KMS-11 (cell line): Measurements from ENCODE around the gene CCDC158.

Experiments used
- H2AFZ ChIP-seq: fragments of 200-600 bp; sonication (generic); 2 replicates; pipeline ENCODE4 v1.6.1; 2016; ENCODE audit warnings: antibody characterized with exemption, mixed run types, low read depth
- H3K27ac ChIP-seq: fragments of 200-600 bp; sonication (generic); 2 replicates; pipeline ENCODE4 v1.6.1; 2016; ENCODE audit warnings: mild to moderate bottlenecking, mixed run types
- H3K27me3 ChIP-seq: fragments of 200-600 bp; sonication (generic); 2 replicates; pipeline ENCODE4 v1.6.1; 2017; ENCODE audit warnings: mild to moderate bottlenecking, low read depth, mixed run types, moderate library complexity; ENCODE audit not compliant: insufficient read depth
- H3K36me3 ChIP-seq: fragments of 200-600 bp; sonication (generic); 2 replicates; pipeline ENCODE4 v1.6.1; 2017; ENCODE audit warnings: mild to moderate bottlenecking, mixed run types; ENCODE audit not compliant: insufficient read depth
- H3K4me1 ChIP-seq: fragments of 200-600 bp; sonication (generic); 2 replicates; pipeline ENCODE4 v1.6.1; 2016; ENCODE audit warnings: mild to moderate bottlenecking, low read depth, mixed run types; ENCODE audit not compliant: poor library complexity, severe bottlenecking
- H3K4me2 ChIP-seq: fragments of 200-600 bp; sonication (generic); 2 replicates; pipeline ENCODE4 v1.7.0; 2016; ENCODE audit warnings: mild to moderate bottlenecking, mixed run types
- H3K4me3 ChIP-seq: fragments of 200-600 bp; sonication (generic); IDR thresholded peaks from 2 replicates; pipeline ENCODE4 v1.6.1; 2017; ENCODE audit warnings: low read depth, low read length, mixed read lengths; ENCODE audit not compliant: insufficient read depth
- H3K79me2 ChIP-seq: fragments of 200-600 bp; sonication (generic); 2 replicates; pipeline ENCODE4 v1.6.1; 2016; ENCODE audit warnings: low read depth, mixed run types; ENCODE audit not compliant: insufficient read depth
- H3K9ac ChIP-seq: fragments of 200-600 bp; sonication (generic); 2 replicates; pipeline ENCODE4 v1.6.1; 2016; ENCODE audit warnings: mild to moderate bottlenecking, mixed run types
- H4K20me1 ChIP-seq: fragments of 200-600 bp; sonication (generic); 2 replicates; pipeline ENCODE4 v1.6.1; 2016; ENCODE audit warnings: mild to moderate bottlenecking, mixed run types; ENCODE audit not compliant: insufficient read depth
- TF ChIP-seq, protein P1 (sequence below): fragments of 200-600 bp; sonication (generic); conservative IDR thresholded peaks from 2 replicates; pipeline ENCODE4 v1.6.1; 2017; ENCODE audit warnings: low read depth, mild to moderate bottlenecking, antibody characterized with exemption, low read length, moderate library complexity, mixed read lengths

Gene CCDC158

DNA sequence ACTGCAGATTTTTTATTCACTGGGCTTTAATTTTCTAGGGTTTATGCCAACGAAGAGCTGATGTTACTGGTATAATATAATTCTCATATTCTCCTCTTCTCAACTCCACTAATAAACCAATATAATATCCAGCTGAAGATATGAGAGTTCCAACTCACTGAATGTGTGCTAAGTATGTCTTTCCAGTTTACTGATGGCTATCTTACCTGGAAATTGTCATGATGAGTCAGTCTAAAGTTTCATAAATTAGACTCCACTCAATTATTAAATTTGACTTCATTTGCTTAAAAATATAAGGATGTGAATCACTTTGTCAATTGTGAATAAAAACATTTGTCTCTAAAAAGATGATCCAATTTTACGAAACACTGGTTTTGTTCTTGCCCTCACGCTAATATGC, 86.1 kb downstream of the CCDC158 start:
- no peaks in the 10 kb centered on the region for H4K20me1 ChIP-seq
- no peak overlapping the region for H3K4me2 ChIP-seq
- no peak overlapping the region for H2AFZ ChIP-seq
- no peaks in the 10 kb centered on the region for H3K79me2 ChIP-seq
- H3K27me3 ChIP-seq, result no peaks in the 10 kb centered on the region
- no peaks in the 10 kb centered on the region for H3K4me1 ChIP-seq
- H3K4me3 ChIP-seq, result no peak overlapping the region
- H3K36me3 ChIP-seq, result no peaks in the 10 kb centered on the region
- TF ChIP-seq, protein P1, sequence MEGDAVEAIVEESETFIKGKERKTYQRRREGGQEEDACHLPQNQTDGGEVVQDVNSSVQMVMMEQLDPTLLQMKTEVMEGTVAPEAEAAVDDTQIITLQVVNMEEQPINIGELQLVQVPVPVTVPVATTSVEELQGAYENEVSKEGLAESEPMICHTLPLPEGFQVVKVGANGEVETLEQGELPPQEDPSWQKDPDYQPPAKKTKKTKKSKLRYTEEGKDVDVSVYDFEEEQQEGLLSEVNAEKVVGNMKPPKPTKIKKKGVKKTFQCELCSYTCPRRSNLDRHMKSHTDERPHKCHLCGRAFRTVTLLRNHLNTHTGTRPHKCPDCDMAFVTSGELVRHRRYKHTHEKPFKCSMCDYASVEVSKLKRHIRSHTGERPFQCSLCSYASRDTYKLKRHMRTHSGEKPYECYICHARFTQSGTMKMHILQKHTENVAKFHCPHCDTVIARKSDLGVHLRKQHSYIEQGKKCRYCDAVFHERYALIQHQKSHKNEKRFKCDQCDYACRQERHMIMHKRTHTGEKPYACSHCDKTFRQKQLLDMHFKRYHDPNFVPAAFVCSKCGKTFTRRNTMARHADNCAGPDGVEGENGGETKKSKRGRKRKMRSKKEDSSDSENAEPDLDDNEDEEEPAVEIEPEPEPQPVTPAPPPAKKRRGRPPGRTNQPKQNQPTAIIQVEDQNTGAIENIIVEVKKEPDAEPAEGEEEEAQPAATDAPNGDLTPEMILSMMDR, result no peak
- H3K9ac ChIP-seq, result no peak overlapping the region
- no peak overlapping the region for H3K27ac ChIP-seq

DNA sequence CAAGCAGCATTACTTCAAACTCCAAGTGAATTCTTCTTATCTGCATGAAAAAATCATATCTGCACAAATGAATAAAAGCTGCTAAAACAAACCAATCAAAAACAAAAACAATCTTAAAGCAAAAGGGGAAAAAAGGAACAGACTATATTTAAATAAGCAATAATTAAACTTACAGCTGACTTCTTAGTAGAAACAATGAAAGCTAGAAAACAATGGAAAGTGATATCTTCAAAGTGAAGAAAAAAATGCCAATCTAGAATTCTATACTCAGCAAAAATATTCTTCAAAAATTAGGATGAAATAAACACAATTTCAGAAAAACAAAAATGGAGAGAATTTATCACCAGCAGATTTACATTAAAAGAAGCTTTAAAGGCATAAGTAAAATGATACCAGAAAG, 94.4 kb downstream of the CCDC158 start:
- Histone ChIP-seq H3K27me3 (no peaks in the 10 kb centered on the region), H3K4me1 (no peaks in the 10 kb centered on the region), H2AFZ (no peak overlapping the region), H3K9ac (no peak overlapping the region), H3K36me3 (no peaks in the 10 kb centered on the region), H3K27ac (no peak overlapping the region), H3K4me2 (no peak overlapping the region), H3K79me2 (no peaks in the 10 kb centered on the region), H3K4me3 (no peak overlapping the region), H4K20me1 (no peaks in the 10 kb centered on the region)
- TF ChIP-seq, protein P1, result no peak

DNA sequence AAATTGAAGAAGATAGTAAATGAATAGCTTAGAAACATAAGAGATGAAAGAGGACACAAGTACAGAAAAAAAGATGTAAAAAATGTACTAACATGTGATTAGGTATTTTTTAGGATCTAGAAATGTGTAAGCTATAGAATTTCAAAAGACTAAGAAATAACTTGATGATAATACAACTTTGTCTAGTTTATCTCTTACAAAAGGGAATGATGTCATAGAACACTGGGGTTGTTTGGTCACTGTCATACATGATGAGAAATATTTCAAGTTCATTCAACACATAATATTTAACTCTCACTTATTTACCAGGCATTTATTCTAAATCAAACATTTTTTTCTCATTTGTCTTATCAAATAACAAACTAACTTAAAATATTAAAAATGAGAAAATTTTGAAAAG, 95.9 kb downstream of the CCDC158 start:
- no peak overlapping the region for H2AFZ ChIP-seq
- TF ChIP-seq, protein P1, result no peak
- H3K4me1 ChIP-seq, result no peaks in the 10 kb centered on the region
- no peaks in the 10 kb centered on the region for H3K36me3 ChIP-seq
- H4K20me1 ChIP-seq, result no peaks in the 10 kb centered on the region
- no peaks in the 10 kb centered on the region for H3K79me2 ChIP-seq
- no peak overlapping the region for H3K4me2 ChIP-seq
- no peak overlapping the region for H3K27ac ChIP-seq
- no peak overlapping the region for H3K4me3 ChIP-seq
- no peak overlapping the region for H3K9ac ChIP-seq
- H3K27me3 ChIP-seq, result no peaks in the 10 kb centered on the region

DNA sequence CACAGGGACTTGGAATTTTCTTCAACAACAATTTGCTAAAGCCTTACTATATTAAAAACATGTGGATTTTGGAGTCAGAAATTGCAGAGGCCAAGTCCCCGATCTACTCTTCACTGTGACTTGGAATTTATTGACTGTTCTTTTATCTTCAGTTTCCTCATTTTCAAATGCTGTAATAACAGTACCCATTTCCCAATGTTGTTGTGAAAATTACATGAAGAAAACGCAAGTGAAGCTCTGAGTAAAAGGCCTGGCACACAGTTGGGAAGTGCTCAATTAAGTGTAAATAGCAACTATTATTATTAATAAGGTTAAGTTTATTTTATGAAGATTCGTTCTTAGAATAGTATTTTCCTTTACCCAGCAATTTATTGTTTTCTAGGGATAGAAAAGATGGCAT, 98.7 kb downstream of the CCDC158 start:
- H3K27me3 ChIP-seq, result no peaks in the 10 kb centered on the region
- H3K79me2 ChIP-seq, result no peaks in the 10 kb centered on the region
- no peaks in the 10 kb centered on the region for H3K36me3 ChIP-seq
- no peak overlapping the region for H3K27ac ChIP-seq
- H2AFZ ChIP-seq, result no peak overlapping the region
- no peaks in the 10 kb centered on the region for H3K4me1 ChIP-seq
- no peaks in the 10 kb centered on the region for H4K20me1 ChIP-seq
- no peak overlapping the region for H3K4me3 ChIP-seq
- no peak overlapping the region for H3K4me2 ChIP-seq
- TF ChIP-seq, protein P1, result no peak
- H3K9ac ChIP-seq, result no peak overlapping the region
